ENCODE results near the gene GABRR2. TPM values are rescaled to one million over a fixed set of nuclear protein-coding genes. Genes with fewer than 3 reads are reported as not detected.
A peak's percentile ranks its signal among the peaks of the same experiment; 100 is the strongest.

Gene GABRR2
- total RNA-seq, 1 donor from 2014 or later = 1.8 TPM

DNA sequence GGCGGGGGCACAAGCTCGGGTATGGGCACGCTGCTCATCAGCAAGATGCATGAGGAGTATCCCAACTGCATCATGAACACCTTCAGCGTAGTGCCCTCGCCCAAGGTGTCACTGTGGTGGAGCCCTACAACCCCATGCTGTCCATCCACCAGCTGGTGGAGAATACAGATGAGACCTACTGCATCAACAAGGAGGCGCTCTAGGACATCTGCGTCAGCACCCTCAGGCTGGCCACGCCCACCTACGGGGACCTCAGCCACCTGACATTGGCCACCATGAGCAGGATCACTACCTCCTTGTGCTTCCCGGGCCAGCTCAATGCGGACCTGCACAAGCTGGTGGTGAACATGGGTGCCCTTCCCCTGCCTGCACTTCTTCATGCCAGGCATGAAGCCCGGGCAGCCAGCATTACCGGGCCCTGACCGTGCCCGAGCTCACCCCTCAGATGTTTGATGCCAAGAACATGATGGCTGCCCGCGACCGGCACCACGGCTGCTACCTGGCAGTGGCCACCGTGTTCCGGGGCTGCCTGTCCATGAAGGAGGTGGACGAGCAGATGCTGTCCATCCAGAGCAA is 12.8 kb downstream of the GABRR2 start:
- peaks cover 14% of the 10 kb centered on the region for H3K4me1 Mint-ChIP-seq
- H3K36me3 Mint-ChIP-seq (ENCODE audit: low read depth) = no peaks in the 10 kb centered on the region
- ChIA-PET POLR2A (interaction anchor here (0.6 kb wide), 2 partner anchors 32 to 293 kb away, joined by 3 read pairs; no protein-coding TSS in a partner anchor), CTCF (no interaction called here)
- ATAC-seq (ENCODE audit: low read depth) = no peak
- DNase-seq = no peak
- H3K27me3 Mint-ChIP-seq = no peaks in the 10 kb centered on the region
- TF ChIP-seq, protein P1, sequence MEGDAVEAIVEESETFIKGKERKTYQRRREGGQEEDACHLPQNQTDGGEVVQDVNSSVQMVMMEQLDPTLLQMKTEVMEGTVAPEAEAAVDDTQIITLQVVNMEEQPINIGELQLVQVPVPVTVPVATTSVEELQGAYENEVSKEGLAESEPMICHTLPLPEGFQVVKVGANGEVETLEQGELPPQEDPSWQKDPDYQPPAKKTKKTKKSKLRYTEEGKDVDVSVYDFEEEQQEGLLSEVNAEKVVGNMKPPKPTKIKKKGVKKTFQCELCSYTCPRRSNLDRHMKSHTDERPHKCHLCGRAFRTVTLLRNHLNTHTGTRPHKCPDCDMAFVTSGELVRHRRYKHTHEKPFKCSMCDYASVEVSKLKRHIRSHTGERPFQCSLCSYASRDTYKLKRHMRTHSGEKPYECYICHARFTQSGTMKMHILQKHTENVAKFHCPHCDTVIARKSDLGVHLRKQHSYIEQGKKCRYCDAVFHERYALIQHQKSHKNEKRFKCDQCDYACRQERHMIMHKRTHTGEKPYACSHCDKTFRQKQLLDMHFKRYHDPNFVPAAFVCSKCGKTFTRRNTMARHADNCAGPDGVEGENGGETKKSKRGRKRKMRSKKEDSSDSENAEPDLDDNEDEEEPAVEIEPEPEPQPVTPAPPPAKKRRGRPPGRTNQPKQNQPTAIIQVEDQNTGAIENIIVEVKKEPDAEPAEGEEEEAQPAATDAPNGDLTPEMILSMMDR (IDR thresholded peaks at IDR 0.05) = no peak
- no peak overlapping the region for H3K4me3 Mint-ChIP-seq
- H3K9me3 Mint-ChIP-seq = no peaks in the 10 kb centered on the region
- intact Hi-C loops (cut with micrococcal nuclease) = no loop called here
- H3K27ac Mint-ChIP-seq = no peak overlapping the region

DNA sequence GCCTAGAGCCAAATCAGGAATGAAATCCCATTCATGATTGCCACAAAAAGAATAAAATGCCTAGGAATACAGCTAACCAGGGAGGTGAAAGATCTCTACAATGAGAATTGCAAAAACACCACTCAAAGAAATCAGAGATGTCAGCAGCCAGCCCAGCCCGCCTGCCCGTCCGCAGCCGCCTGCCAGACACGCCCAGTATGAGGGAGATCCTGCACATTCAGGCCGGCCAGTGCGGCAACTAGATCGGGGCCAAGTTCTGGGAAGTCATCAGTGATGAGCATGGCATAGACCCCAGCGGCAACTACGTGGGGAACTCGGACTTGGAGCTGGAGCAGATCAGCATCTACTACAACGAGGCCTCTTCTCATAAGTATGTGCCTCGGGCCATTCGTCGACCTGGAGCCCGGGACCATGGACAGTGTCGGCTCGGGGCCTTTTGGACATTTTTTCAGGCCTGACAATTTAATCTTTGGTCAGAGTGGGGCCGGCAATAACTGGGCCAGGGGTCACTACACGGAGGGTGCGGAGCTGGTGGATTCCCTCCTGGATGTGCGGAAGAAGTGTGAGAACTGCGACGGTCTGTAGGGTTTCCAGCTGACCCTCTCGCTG is 13.4 kb downstream of the GABRR2 start:
- Mint-ChIP-seq H3K27me3 (no peaks in the 10 kb centered on the region), H3K27ac (no peak overlapping the region), H3K9me3 (no peaks in the 10 kb centered on the region), H3K4me1 (peaks cover 14% of the 10 kb centered on the region), H3K4me3 (no peak overlapping the region), H3K36me3 (ENCODE audit: low read depth) (no peaks in the 10 kb centered on the region)
- intact Hi-C loops (cut with micrococcal nuclease) = no loop called here
- no peak for DNase-seq
- CTCF ChIA-PET = no interaction called here
- POLR2A ChIA-PET = no interaction called here
- no peak for ATAC-seq (ENCODE audit: low read depth)
- TF ChIP-seq, protein P1 (IDR thresholded peaks at IDR 0.05) = no peak

DNA sequence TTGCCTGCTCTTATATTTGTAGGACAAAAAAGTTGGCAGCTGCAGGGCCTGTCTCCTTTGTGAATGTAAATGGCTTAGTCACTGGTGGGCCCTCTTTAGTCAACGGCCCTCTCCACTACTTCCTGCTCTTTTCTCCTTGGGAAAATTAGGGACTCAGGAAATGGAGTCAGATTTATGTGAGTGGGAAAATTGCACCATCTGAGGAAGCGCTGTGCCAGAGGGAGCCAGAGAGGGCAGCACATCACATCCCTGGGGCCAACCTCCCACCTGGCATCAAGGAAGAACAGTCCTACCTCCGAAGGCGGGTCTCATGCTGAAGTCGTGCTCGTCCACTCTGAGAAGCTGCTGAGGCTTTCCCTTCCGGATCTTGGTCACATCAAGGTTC is 15.6 kb downstream of the GABRR2 start:
- peaks cover 2% of the 10 kb centered on the region for H3K9me3 Mint-ChIP-seq
- DNase-seq (no peak), ATAC-seq (ENCODE audit: low read depth) (no peak)
- no peaks in the 10 kb centered on the region for H3K27me3 Mint-ChIP-seq
- H3K27ac Mint-ChIP-seq = no peak overlapping the region
- intact Hi-C loops (cut with micrococcal nuclease) = no loop called here
- ChIA-PET CTCF (no interaction called here), POLR2A (no interaction called here)
- TF ChIP-seq, protein P1 (IDR thresholded peaks at IDR 0.05) = no peak
- peaks cover 14% of the 10 kb centered on the region for H3K4me1 Mint-ChIP-seq
- no peak overlapping the region for H3K4me3 Mint-ChIP-seq
- H3K36me3 Mint-ChIP-seq (ENCODE audit: low read depth) = no peaks in the 10 kb centered on the region

DNA sequence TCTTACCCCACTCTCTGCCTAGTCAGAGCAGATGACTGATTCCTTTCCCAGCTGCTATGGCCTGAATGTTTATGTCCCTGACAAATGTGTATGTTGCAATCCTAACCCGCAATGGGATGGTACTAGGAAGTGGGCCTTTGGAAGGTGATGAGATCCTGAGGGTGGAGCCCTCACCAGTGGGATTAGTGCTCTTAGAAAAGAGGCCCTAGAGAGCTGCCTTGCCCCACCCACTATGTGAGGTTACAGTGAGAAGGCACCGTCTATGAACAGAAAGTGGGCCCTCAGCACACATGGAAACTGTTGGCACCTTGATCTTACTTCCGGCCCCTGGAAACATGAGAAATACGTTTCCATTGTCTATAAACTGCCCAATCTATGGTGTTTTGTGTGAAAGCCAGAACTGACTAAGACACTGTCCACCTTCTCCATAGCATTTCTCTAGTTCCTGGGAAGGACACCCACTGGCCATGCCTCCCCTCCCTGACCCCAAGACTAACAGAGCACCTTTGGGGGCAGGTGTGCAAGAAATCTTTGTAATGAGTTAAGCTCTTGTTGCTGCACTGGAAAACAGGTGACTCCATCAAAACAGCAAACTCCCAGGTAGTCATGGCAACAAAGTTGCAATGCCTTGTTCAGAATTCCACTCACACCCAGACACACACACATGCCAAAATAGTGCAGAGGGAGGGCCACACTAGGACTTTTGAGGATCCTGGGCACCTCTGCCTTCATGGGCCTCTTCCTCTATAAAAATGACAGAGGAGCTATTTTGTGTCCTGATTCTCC is 16.2 kb downstream of the GABRR2 start:
- CTCF ChIA-PET = no interaction called here
- intact Hi-C loops (cut with micrococcal nuclease) = no loop called here
- DNase-seq = no peak
- Mint-ChIP-seq H3K36me3 (ENCODE audit: low read depth) (no peaks in the 10 kb centered on the region), H3K27ac (no peak overlapping the region), H3K9me3 (peaks cover 2% of the 10 kb centered on the region), H3K4me1 (peaks cover 14% of the 10 kb centered on the region), H3K27me3 (no peaks in the 10 kb centered on the region), H3K4me3 (no peak overlapping the region)
- TF ChIP-seq, protein P1 (IDR thresholded peaks at IDR 0.05) = no peak
- POLR2A ChIA-PET = interaction anchor here (1.1 kb wide), 1 partner anchor 218 kb away, joined by 7 read pairs; the partner anchor contains the start of gene PNRC1
- no peak for ATAC-seq (ENCODE audit: low read depth)

DNA sequence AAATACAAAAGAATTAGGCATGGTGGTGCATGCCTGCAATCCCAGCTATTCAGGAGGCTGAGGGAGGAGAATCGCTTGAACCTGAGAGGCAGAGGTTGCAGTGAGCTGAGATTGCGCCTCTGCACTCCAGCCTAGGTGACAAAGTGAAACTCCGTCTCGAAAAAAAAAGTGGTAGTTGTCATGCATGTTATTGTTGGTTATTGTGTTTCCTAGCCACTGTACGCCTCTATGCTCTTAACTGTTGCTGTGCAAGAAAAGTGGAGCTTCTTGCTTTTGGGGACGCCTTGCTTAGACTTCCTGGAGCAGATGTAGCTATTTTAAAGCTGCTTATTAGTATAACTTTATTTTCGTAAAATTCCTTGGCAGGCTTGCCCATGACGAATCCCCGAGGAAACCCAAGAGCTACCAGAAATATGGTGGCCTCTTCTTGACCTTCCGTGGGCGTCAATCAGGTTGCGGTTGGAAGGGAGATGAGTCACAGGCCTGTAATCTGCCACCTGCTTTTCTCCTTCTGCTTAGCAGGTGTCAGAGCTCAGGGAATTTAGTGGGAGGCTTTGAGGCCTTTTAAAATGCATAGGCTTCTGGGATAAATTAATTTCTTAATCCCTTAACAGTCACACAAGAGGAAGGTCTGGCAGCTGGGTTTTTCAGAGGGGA is 17.3 kb downstream of the GABRR2 start:
- ChIA-PET CTCF (no interaction called here), POLR2A (interaction anchor here (1.0 to 1.1 kb wide), 2 partner anchors 53 to 217 kb away, joined by 7 read pairs; partner anchors contain the start of gene PNRC1)
- Mint-ChIP-seq H3K4me1 (peaks cover 14% of the 10 kb centered on the region), H3K27ac (no peak overlapping the region), H3K27me3 (no peaks in the 10 kb centered on the region), H3K4me3 (peak overlapping the region; percentile 24), H3K9me3 (peaks cover 2% of the 10 kb centered on the region), H3K36me3 (ENCODE audit: low read depth) (no peaks in the 10 kb centered on the region)
- TF ChIP-seq, protein P1 (IDR thresholded peaks at IDR 0.05) = no peak
- DNase-seq (no peak), ATAC-seq (ENCODE audit: low read depth) (peak; percentile 69)
- intact Hi-C loops (cut with micrococcal nuclease) = no loop called here
